MV-4-11 (cell line): Measurements from ENCODE around the gene USP5.

Source experiments
- DNase-seq: peaks from one replicate; lab custom pipeline; 2025; lab: John Stamatoyannopoulos, UW

Gene USP5

GRCh38 chr12:6914947-6915788 is 63.2 kb downstream of the USP5 start:
- no peak for DNase-seq

GRCh38 chr12:6915789-6916285 is 63.9 kb downstream of the USP5 start:
- DNase-seq, result no peak
